CD8-positive, alpha-beta memory T cell (primary cell): ENCODE measurements around the gene COL5A2. TPM values are rescaled to one million over a fixed set of nuclear protein-coding genes. Genes with fewer than 3 reads are reported as not detected.

ENCODE experiments used
- CTCF ChIA-PET: fragments of 350-600 bp; sonication (Branson Sonifier 250); formaldehyde crosslinking; loops from one replicate; lab custom pipeline; 2021; ENCODE audit warnings: antibody characterized with exemption; lab: Charles Lee
- POLR2A ChIA-PET: fragments of 350-600 bp; sonication (Branson Sonifier 250); formaldehyde crosslinking; loops from one replicate; lab custom pipeline; 2021; ENCODE audit warnings: antibody characterized with exemption; lab: Charles Lee
- DNase-seq, 5 donors: peaks; one replicate each; pipeline versions ENCODE4 v3.0.0 to v3.0.0-alpha.2; 2020 to 2022; ENCODE audit warnings: mixed read lengths in 1 of 5
- H3K27ac ChIP-seq: one replicate; pipeline ENCODE4 v1.7.0; 2013; ENCODE audit warnings: low read depth, mild to moderate bottlenecking, low read length, moderate library complexity
- H3K27me3 ChIP-seq: 2 replicates; pipeline ENCODE4 v1.7.0; 2013; ENCODE audit warnings: low read length, mild to moderate bottlenecking; ENCODE audit not compliant: insufficient read depth, poor library complexity, severe bottlenecking
- H3K36me3 ChIP-seq: 2 replicates; pipeline ENCODE4 v1.7.0; 2013; ENCODE audit warnings: mild to moderate bottlenecking, low read length, moderate library complexity; ENCODE audit not compliant: insufficient read depth
- H3K4me1 ChIP-seq: 2 replicates; pipeline ENCODE4 v1.7.0; 2013; ENCODE audit warnings: mild to moderate bottlenecking, low read length, moderate library complexity; ENCODE audit not compliant: insufficient read depth
- H3K4me3 ChIP-seq: 2 replicates; pipeline ENCODE4 v1.7.0; 2013; ENCODE audit warnings: mild to moderate bottlenecking, low read length
- H3K9me3 ChIP-seq: 2 replicates; pipeline ENCODE4 v1.7.0; 2013; ENCODE audit warnings: mild to moderate bottlenecking, low read length
- H3K27ac Mint-ChIP-seq, 8 donors: one replicate each; pipeline ENCODE4 v1.8.0; 2020 to 2021; ENCODE audit warnings: mixed read lengths in 8 of 8, mild to moderate bottlenecking in 6 of 8, inconsistent platforms in 3 of 8, moderate library complexity in 3 of 8
- H3K27me3 Mint-ChIP-seq, 2 donors: one replicate each; pipeline ENCODE4 v1.8.0; 2020 to 2021; ENCODE audit warnings: mixed read lengths in 2 of 2, mild to moderate bottlenecking in 1 of 2, moderate library complexity in 1 of 2
- H3K36me3 Mint-ChIP-seq, 3 donors: one replicate each; pipeline ENCODE4 v1.8.0; 2020 to 2021; ENCODE audit warnings: mixed read lengths in 3 of 3, inconsistent platforms in 1 of 3, mild to moderate bottlenecking in 1 of 3
- H3K4me1 Mint-ChIP-seq, 3 donors: one replicate each; pipeline ENCODE4 v1.8.0; 2020 to 2021; ENCODE audit warnings: mixed read lengths in 3 of 3, inconsistent platforms in 1 of 3, mild to moderate bottlenecking in 1 of 3
- H3K4me3 Mint-ChIP-seq, 7 donors: one replicate each; pipeline ENCODE4 v1.8.0; 2020 to 2021; ENCODE audit warnings: mixed read lengths in 7 of 7, mild to moderate bottlenecking in 6 of 7, moderate library complexity in 4 of 7, inconsistent platforms in 2 of 7
- H3K9me3 Mint-ChIP-seq, 5 donors: one replicate each; pipeline ENCODE4 v1.8.0; 2020 to 2022; ENCODE audit warnings: mixed read lengths in 5 of 5, mild to moderate bottlenecking in 3 of 5, moderate library complexity in 2 of 5, inconsistent platforms in 1 of 5
- polyA plus RNA-seq: library from polyadenylated mRNA; unstranded; fragments of 300-500 nt; fragmentation: Illumina TruSeq; gene quantifications from one replicate; pipeline ENCODE4 v1.2.3, GENCODE V29; 2021
- total RNA-seq, 2 experiments: library from RNA; stranded (reverse); gene quantifications; one replicate each; pipeline ENCODE4 v1.2.3, GENCODE V29; 2021

Gene COL5A2
- total RNA-seq = 1 to 10 TPM in 1 of 2 experiments, under 1 TPM in 1; 0.66 to 1.2 TPM
- not detected for polyA plus RNA-seq

- no peaks in the 10 kb centered on the region for H3K36me3 ChIP-seq
- H3K4me3 ChIP-seq = no peak within 1 kb of the TSS
- Mint-ChIP-seq H3K27me3 (peaks cover 8 to 16% of the 10 kb centered on the region in 2 donors), H3K36me3 (no peaks in the 10 kb centered on the region), H3K27ac (peak within 1 kb of the TSS in 1 of 8 donors; percentile 21), H3K9me3 (no peaks in the 10 kb centered on the region), H3K4me1 (peaks cover 10 to 13% (median 11%) of the 10 kb centered on the region in 3 donors), H3K4me3 (peak within 1 kb of the TSS in 5 of 7 donors; percentile 2 to 49 (median 38))
- H3K4me1 ChIP-seq = no peaks in the 10 kb centered on the region
- no peaks in the 10 kb centered on the region for H3K27me3 ChIP-seq
- ChIA-PET CTCF (no interaction called here), POLR2A (no interaction called here)
- no peak within 1 kb of the TSS for H3K27ac ChIP-seq
- DNase-seq = no peak
- no peaks in the 10 kb centered on the region for H3K9me3 ChIP-seq
These were observed at the start of gene COL5A2 for GRCh38 chr2:189179570-189179950. TSS of gene COL5A2 (minus strand) at chr2:189179761. CDS start at chr2:189179604, 157 bp downstream.

GRCh38 chr2:189226017-189226416 is 46.5 kb upstream of the COL5A2 start:
- Histone ChIP-seq H3K27ac (no peak overlapping the region), H3K4me1 (peaks cover 4% of the 10 kb centered on the region), H3K36me3 (no peaks in the 10 kb centered on the region), H3K27me3 (no peaks in the 10 kb centered on the region), H3K9me3 (no peaks in the 10 kb centered on the region), H3K4me3 (no peak overlapping the region)
- DNase-seq = no peak
- H3K4me3 Mint-ChIP-seq = no peak overlapping the region
- H3K36me3 Mint-ChIP-seq = no peaks in the 10 kb centered on the region
- ChIA-PET CTCF (no interaction called here), POLR2A (no interaction called here)
- no peak overlapping the region for H3K27ac Mint-ChIP-seq
- no peaks in the 10 kb centered on the region for H3K27me3 Mint-ChIP-seq
- H3K4me1 Mint-ChIP-seq = no peaks in the 10 kb centered on the region
- H3K9me3 Mint-ChIP-seq = no peaks in the 10 kb centered on the region

- H3K4me1 ChIP-seq = peaks cover 4% of the 10 kb centered on the region
- H3K27me3 Mint-ChIP-seq = no peaks in the 10 kb centered on the region
- ChIA-PET POLR2A (no interaction called here), CTCF (no interaction called here)
- no peaks in the 10 kb centered on the region for H3K27me3 ChIP-seq
- H3K27ac Mint-ChIP-seq = no peak overlapping the region
- H3K9me3 ChIP-seq = no peaks in the 10 kb centered on the region
- no peaks in the 10 kb centered on the region for H3K36me3 ChIP-seq
- H3K4me3 Mint-ChIP-seq = no peak overlapping the region
- no peaks in the 10 kb centered on the region for H3K36me3 Mint-ChIP-seq
- H3K4me3 ChIP-seq = no peak overlapping the region
- no peaks in the 10 kb centered on the region for H3K9me3 Mint-ChIP-seq
- no peak overlapping the region for H3K27ac ChIP-seq
- no peak for DNase-seq
- H3K4me1 Mint-ChIP-seq = no peaks in the 10 kb centered on the region
These were observed 45.5 kb upstream of the COL5A2 start for GRCh38 chr2:189225032-189225431.

- CTCF ChIA-PET = no interaction called here
- Histone ChIP-seq H3K9me3 (no peaks in the 10 kb centered on the region), H3K27ac (no peak overlapping the region), H3K27me3 (no peaks in the 10 kb centered on the region), H3K4me1 (peaks cover 4% of the 10 kb centered on the region), H3K36me3 (no peaks in the 10 kb centered on the region), H3K4me3 (no peak overlapping the region)
- Mint-ChIP-seq H3K4me3 (no peak overlapping the region), H3K36me3 (no peaks in the 10 kb centered on the region), H3K9me3 (no peaks in the 10 kb centered on the region), H3K27me3 (no peaks in the 10 kb centered on the region), H3K4me1 (no peaks in the 10 kb centered on the region), H3K27ac (no peak overlapping the region)
- no peak for DNase-seq
- POLR2A ChIA-PET = no interaction called here
These were observed 43.0 kb upstream of the COL5A2 start for GRCh38 chr2:189222468-189223105.

- no peak for DNase-seq
- no peaks in the 10 kb centered on the region for H3K4me1 Mint-ChIP-seq
These were observed 42.4 kb upstream of the COL5A2 start for GRCh38 chr2:189221811-189222467.

GRCh38 chr2:189218236-189218635 is 38.7 kb upstream of the COL5A2 start:
- Histone ChIP-seq H3K36me3 (no peaks in the 10 kb centered on the region), H3K4me1 (no peaks in the 10 kb centered on the region), H3K27ac (no peak overlapping the region), H3K4me3 (no peak overlapping the region), H3K27me3 (no peaks in the 10 kb centered on the region), H3K9me3 (no peaks in the 10 kb centered on the region)
- Mint-ChIP-seq H3K4me1 (no peaks in the 10 kb centered on the region), H3K27me3 (no peaks in the 10 kb centered on the region), H3K9me3 (no peaks in the 10 kb centered on the region), H3K27ac (no peak overlapping the region), H3K36me3 (no peaks in the 10 kb centered on the region), H3K4me3 (no peak overlapping the region)
- CTCF ChIA-PET = no interaction called here
- DNase-seq = no peak
- POLR2A ChIA-PET = no interaction called here

More at GRCh38 chr2:189221811-189222467, 42.4 kb upstream of the COL5A2 start:
- no peaks in the 10 kb centered on the region for H3K36me3 ChIP-seq
- POLR2A ChIA-PET = no interaction called here
- no peak overlapping the region for H3K27ac Mint-ChIP-seq
- no peaks in the 10 kb centered on the region for H3K9me3 ChIP-seq
- no peaks in the 10 kb centered on the region for H3K36me3 Mint-ChIP-seq
- H3K27me3 ChIP-seq = no peaks in the 10 kb centered on the region
- H3K9me3 Mint-ChIP-seq = no peaks in the 10 kb centered on the region
- no peak overlapping the region for H3K4me3 Mint-ChIP-seq
- CTCF ChIA-PET = no interaction called here
- H3K4me3 ChIP-seq = no peak overlapping the region
- peaks cover 4% of the 10 kb centered on the region for H3K4me1 ChIP-seq
- no peaks in the 10 kb centered on the region for H3K27me3 Mint-ChIP-seq
- no peak overlapping the region for H3K27ac ChIP-seq

GRCh38 chr2:189217541-189217940 is 38.0 kb upstream of the COL5A2 start:
- Histone ChIP-seq H3K27me3 (no peaks in the 10 kb centered on the region), H3K4me1 (no peaks in the 10 kb centered on the region), H3K36me3 (no peaks in the 10 kb centered on the region), H3K4me3 (no peak overlapping the region), H3K27ac (no peak overlapping the region), H3K9me3 (no peaks in the 10 kb centered on the region)
- Mint-ChIP-seq H3K36me3 (no peaks in the 10 kb centered on the region), H3K4me3 (no peak overlapping the region), H3K27me3 (no peaks in the 10 kb centered on the region), H3K4me1 (no peaks in the 10 kb centered on the region), H3K9me3 (no peaks in the 10 kb centered on the region), H3K27ac (no peak overlapping the region)
- no peak for DNase-seq
- ChIA-PET CTCF (no interaction called here), POLR2A (no interaction called here)

GRCh38 chr2:189217051-189217450 is 37.5 kb upstream of the COL5A2 start:
- H3K4me3 Mint-ChIP-seq = no peak overlapping the region
- ChIA-PET CTCF (no interaction called here), POLR2A (no interaction called here)
- Histone ChIP-seq H3K4me3 (no peak overlapping the region), H3K9me3 (no peaks in the 10 kb centered on the region), H3K27ac (no peak overlapping the region), H3K4me1 (no peaks in the 10 kb centered on the region), H3K36me3 (no peaks in the 10 kb centered on the region), H3K27me3 (no peaks in the 10 kb centered on the region)
- H3K36me3 Mint-ChIP-seq = no peaks in the 10 kb centered on the region
- H3K4me1 Mint-ChIP-seq = no peaks in the 10 kb centered on the region
- no peak for DNase-seq
- peaks cover 0 to 2% of the 10 kb centered on the region in 2 donors for H3K27me3 Mint-ChIP-seq
- no peak overlapping the region for H3K27ac Mint-ChIP-seq
- no peaks in the 10 kb centered on the region for H3K9me3 Mint-ChIP-seq
